Stimulated activated naive CD8-positive, alpha-beta T cell treated with anti-CD3 and anti-CD28 coated beads, Interleukin-15, amount 100 ng/mL, for 72 hours (primary cell): ENCODE data around the gene REST.
"Not testable (repeated sequence)": the region's sequence is repeated elsewhere in the genome, so short reads cannot be mapped to it uniquely, and the experiment has no call there.

Source experiments
- ATAC-seq: fragments of 150-1000 bp; cut with Tn5 transposase; 2 replicates; pipeline ENCODE4 v1.10.0; 2021; ENCODE audit warnings: mild to moderate bottlenecking, moderate library complexity
- DNase-seq, 2 donors: peaks; one replicate each; pipeline ENCODE4 v3.0.0; 2021 to 2022
- H3K27ac Mint-ChIP-seq, 2 donors: one replicate each; pipeline ENCODE4 v1.8.0; 2022; ENCODE audit warnings: mild to moderate bottlenecking in 2 of 2, mixed read lengths in 2 of 2, moderate library complexity in 2 of 2
- H3K27me3 Mint-ChIP-seq: one replicate; pipeline ENCODE4 v1.8.0; 2022; ENCODE audit warnings: mixed read lengths
- H3K4me1 Mint-ChIP-seq: one replicate; pipeline ENCODE4 v1.8.0; 2022; ENCODE audit warnings: mild to moderate bottlenecking, mixed read lengths
- H3K4me3 Mint-ChIP-seq, 2 donors: one replicate each; pipeline ENCODE4 v1.8.0; 2022; ENCODE audit warnings: mild to moderate bottlenecking in 2 of 2, mixed read lengths in 2 of 2, moderate library complexity in 1 of 2
- H3K9me3 Mint-ChIP-seq, 2 donors: one replicate each; pipeline ENCODE4 v1.8.0; 2022; ENCODE audit warnings: mixed read lengths in 2 of 2

Gene REST

GRCh38 chr4:56939826-56940225, 32.1 kb downstream of the REST start:
- not testable (repeated sequence) for DNase-seq, H3K4me3 Mint-ChIP-seq, H3K4me1 Mint-ChIP-seq, H3K9me3 Mint-ChIP-seq, ATAC-seq, H3K27ac Mint-ChIP-seq, H3K27me3 Mint-ChIP-seq

- DNase-seq, result no peak
- peaks cover 5% of the 10 kb centered on the region for H3K4me1 Mint-ChIP-seq
- no peak for ATAC-seq
- H3K9me3 Mint-ChIP-seq, result no peaks in the 10 kb centered on the region
- H3K27me3 Mint-ChIP-seq, result no peaks in the 10 kb centered on the region
- H3K27ac Mint-ChIP-seq, result no peak overlapping the region
- H3K4me3 Mint-ChIP-seq, result no peak overlapping the region
Observed at GRCh38 chr4:56940403-56940802, 32.7 kb downstream of the REST start.

- Mint-ChIP-seq H3K27me3 (no peaks in the 10 kb centered on the region), H3K9me3 (no peaks in the 10 kb centered on the region), H3K27ac (no peak overlapping the region), H3K4me1 (peaks cover 5% of the 10 kb centered on the region), H3K4me3 (no peak overlapping the region)
- DNase-seq (no peak), ATAC-seq (no peak)
Observed at GRCh38 chr4:56940971-56941370, 33.3 kb downstream of the REST start.

GRCh38 chr4:56941403-56941802, 33.7 kb downstream of the REST start:
- H3K27ac Mint-ChIP-seq, result no peak overlapping the region
- H3K27me3 Mint-ChIP-seq, result no peaks in the 10 kb centered on the region
- no peaks in the 10 kb centered on the region for H3K9me3 Mint-ChIP-seq
- H3K4me1 Mint-ChIP-seq, result peaks cover 5% of the 10 kb centered on the region
- ATAC-seq, result peak; percentile 42
- DNase-seq, result no peak
- H3K4me3 Mint-ChIP-seq, result no peak overlapping the region

GRCh38 chr4:56953680-56954520, 46.2 kb downstream of the REST start:
- Mint-ChIP-seq H3K27me3 (no peaks in the 10 kb centered on the region), H3K27ac (no peak overlapping the region), H3K4me1 (no peaks in the 10 kb centered on the region), H3K4me3 (no peak overlapping the region), H3K9me3 (no peaks in the 10 kb centered on the region)
- no peak for ATAC-seq
- no peak for DNase-seq

- no peaks in the 10 kb centered on the region for H3K9me3 Mint-ChIP-seq
- no peak for DNase-seq
- no peak overlapping the region for H3K27ac Mint-ChIP-seq
- H3K4me3 Mint-ChIP-seq, result no peak overlapping the region
- H3K4me1 Mint-ChIP-seq, result no peaks in the 10 kb centered on the region
- H3K27me3 Mint-ChIP-seq, result no peaks in the 10 kb centered on the region
- ATAC-seq, result no peak
Observed at GRCh38 chr4:56958111-56958517, 50.4 kb downstream of the REST start.

GRCh38 chr4:56959100-56959499, 51.4 kb downstream of the REST start:
- DNase-seq (no peak), ATAC-seq (no peak)
- H3K4me3 Mint-ChIP-seq, result no peak overlapping the region
- H3K27me3 Mint-ChIP-seq, result no peaks in the 10 kb centered on the region
- no peaks in the 10 kb centered on the region for H3K9me3 Mint-ChIP-seq
- no peaks in the 10 kb centered on the region for H3K4me1 Mint-ChIP-seq
- no peak overlapping the region for H3K27ac Mint-ChIP-seq

GRCh38 chr4:56961107-56961500, 53.4 kb downstream of the REST start:
- ATAC-seq (no peak), DNase-seq (no peak)
- Mint-ChIP-seq H3K4me3 (no peak overlapping the region), H3K4me1 (no peaks in the 10 kb centered on the region), H3K27ac (peak overlapping the region; percentile 54 to 80), H3K9me3 (no peaks in the 10 kb centered on the region), H3K27me3 (no peaks in the 10 kb centered on the region)

GRCh38 chr4:56971383-56971782, 63.7 kb downstream of the REST start:
- Mint-ChIP-seq H3K27ac (no peak overlapping the region), H3K4me3 (peak overlapping the region in 1 of 2 donors; percentile 1), H3K4me1 (peaks cover 48% of the 10 kb centered on the region), H3K27me3 (no peaks in the 10 kb centered on the region), H3K9me3 (peaks cover 11 to 12% of the 10 kb centered on the region in 2 donors)
- DNase-seq (no peak), ATAC-seq (peak; percentile 66)

- Mint-ChIP-seq H3K27ac (peak overlapping the region in 1 of 2 donors; percentile 78), H3K4me3 (no peak overlapping the region), H3K27me3 (no peaks in the 10 kb centered on the region), H3K4me1 (peaks cover 48% of the 10 kb centered on the region), H3K9me3 (peaks cover 11 to 12% of the 10 kb centered on the region in 2 donors)
- DNase-seq (no peak), ATAC-seq (no peak)
Observed at GRCh38 chr4:56972389-56972788, 64.7 kb downstream of the REST start.

- peak overlapping the region in 1 of 2 donors; percentile 78 for H3K27ac Mint-ChIP-seq
- H3K9me3 Mint-ChIP-seq, result peaks cover 11 to 12% of the 10 kb centered on the region in 2 donors
- H3K4me3 Mint-ChIP-seq, result no peak overlapping the region
- ATAC-seq (no peak), DNase-seq (no peak)
- peaks cover 48% of the 10 kb centered on the region for H3K4me1 Mint-ChIP-seq
- no peaks in the 10 kb centered on the region for H3K27me3 Mint-ChIP-seq
Observed at GRCh38 chr4:56972809-56973208, 65.1 kb downstream of the REST start.

GRCh38 chr4:56973336-56973735, 65.6 kb downstream of the REST start:
- H3K9me3 Mint-ChIP-seq, result peaks cover 11 to 12% of the 10 kb centered on the region in 2 donors

GRCh38 chr4:56976283-56976836, 68.7 kb downstream of the REST start:
- ATAC-seq (no peak), DNase-seq (peak; percentile 13 to 16)
- peaks cover 56% of the 10 kb centered on the region for H3K4me1 Mint-ChIP-seq

More at GRCh38 chr4:56973336-56973735, 65.6 kb downstream of the REST start:
- no peaks in the 10 kb centered on the region for H3K27me3 Mint-ChIP-seq
- peaks cover 48% of the 10 kb centered on the region for H3K4me1 Mint-ChIP-seq
- no peak overlapping the region for H3K4me3 Mint-ChIP-seq
- no peak overlapping the region for H3K27ac Mint-ChIP-seq
- no peak for ATAC-seq
- DNase-seq, result no peak

GRCh38 chr4:56976837-56977320, 69.2 kb downstream of the REST start:
- ATAC-seq, result peak; percentile 55
- H3K27ac Mint-ChIP-seq, result peak overlapping the region; percentile 96 to 99
- H3K4me3 Mint-ChIP-seq, result peak overlapping the region; percentile 94 to 100
- H3K9me3 Mint-ChIP-seq, result peaks cover 11 to 12% of the 10 kb centered on the region in 2 donors
- peak in 1 of 2 donors; percentile 58 for DNase-seq
- H3K4me1 Mint-ChIP-seq, result peaks cover 57% of the 10 kb centered on the region
- H3K27me3 Mint-ChIP-seq, result no peaks in the 10 kb centered on the region

More at GRCh38 chr4:56976283-56976836, 68.7 kb downstream of the REST start:
- peak overlapping the region; percentile 94 to 100 for H3K4me3 Mint-ChIP-seq
- H3K27me3 Mint-ChIP-seq, result no peaks in the 10 kb centered on the region
- peak overlapping the region; percentile 63 to 81 for H3K27ac Mint-ChIP-seq
- H3K9me3 Mint-ChIP-seq, result peaks cover 11 to 12% of the 10 kb centered on the region in 2 donors

- no peaks in the 10 kb centered on the region for H3K27me3 Mint-ChIP-seq
- DNase-seq (peak; percentile 98), ATAC-seq (peak; percentile 88)
- peak within 1 kb of the TSS; percentile 94 to 100 for H3K4me3 Mint-ChIP-seq
- peaks cover 57% of the 10 kb centered on the region for H3K4me1 Mint-ChIP-seq
- H3K9me3 Mint-ChIP-seq, result peaks cover 6 to 12% of the 10 kb centered on the region in 2 donors
- H3K27ac Mint-ChIP-seq, result peak within 1 kb of the TSS; percentile 96 to 99
Observed at GRCh38 chr4:56977321-56978012, 69.8 kb downstream of the REST start, which contains the start of gene NOA1. Gene NOA1 (minus strand): TSS chr4:56977606. CDS start chr4:56977585, 21 bp downstream.
